Transverse colon (tissue), 4 donors: ENCODE results near the gene CWC27. TPM values are rescaled to one million over a fixed set of nuclear protein-coding genes. Genes with fewer than 3 reads are reported as not detected.

ENCODE experiments used
- DNase-seq: peaks from one replicate; pipeline ENCODE4 v3.0.0-alpha.2; 2019
- H3K27ac ChIP-seq, 4 donors: fragments of 200-600 bp; sonication (generic); 2 replicates each; pipeline ENCODE4 v1.5.1; 2016 to 2018; ENCODE audit warnings: inconsistent platforms in 4 of 4
- H3K27me3 ChIP-seq: fragments of 200-600 bp; sonication (generic); 2 replicates; pipeline ENCODE4 v1.5.1; 2017; ENCODE audit warnings: inconsistent platforms
- H3K36me3 ChIP-seq, 4 donors: fragments of 200-600 bp; sonication (generic); 2 replicates each; pipeline ENCODE4 v1.5.1; 2017 to 2019; ENCODE audit warnings: inconsistent platforms in 4 of 4
- H3K4me1 ChIP-seq, 4 donors: fragments of 200-600 bp; sonication (generic); 2 replicates each; pipeline ENCODE4 v1.5.1; 2017 to 2020; ENCODE audit warnings: inconsistent platforms in 4 of 4
- H3K4me3 ChIP-seq, 4 donors: fragments of 200-600 bp; sonication (generic); 1 replicate in 1 of 4; 2 replicates in 3 of 4; pipeline versions ENCODE4 v1.5.1 to v1.6.1; 2017 to 2019; ENCODE audit warnings: inconsistent platforms in 4 of 4
- H3K9me3 ChIP-seq, 2 donors: fragments of 200-600 bp; sonication (generic); 2 replicates each; pipeline ENCODE4 v1.5.1; 2017 to 2019; ENCODE audit warnings: inconsistent platforms in 2 of 2
- EP300 ChIP-seq: sonication (generic); formaldehyde crosslinking; IDR thresholded peaks from one replicate; pipeline ENCODE4 v1.6.1; 2017; ENCODE audit warnings: antibody characterized with exemption, low read depth
- POLR2A ChIP-seq: fragments of 450-650 bp; IDR thresholded peaks from one replicate; pipeline ENCODE4 v1.6.1; 2016; ENCODE audit warnings: antibody characterized with exemption, mild to moderate bottlenecking, moderate library complexity
- POLR2AphosphoS5 ChIP-seq, 3 donors: sonication (generic); formaldehyde crosslinking; IDR thresholded peaks; one replicate each; pipeline ENCODE4 v1.6.1; 2016; ENCODE audit warnings: antibody characterized with exemption in 3 of 3
- WGBS, 2 donors: methylation state at CpG; one replicate each; pipeline ENCODE4 v1.1.5; 2018; ENCODE audit warnings: low coverage in 1 of 2; 5-methylcytosine and 5-hydroxymethylcytosine counted together
- in situ Hi-C, 4 donors: fragments of 200-750 bp; cut with MboI; loops; one replicate each; pipeline versions ENCODE4 v1.15.0 to v1.15.1; 2017; ENCODE audit warnings: low sequenced_read_pairs in 3 of 4, low pct_ligation_motif_present in 1 of 4, low pct_unique_long_range_greater_than_20kb in 1 of 4
- intact Hi-C: fragments of 100-400 bp; cut with DNase I; formaldehyde crosslinking; loops from one replicate; pipeline ENCODE4 v1.15.1; 2023; ENCODE audit warnings: low total_unique reads
- total RNA-seq, 4 donors: library from RNA; depleted of rRNA; stranded (reverse); fragments of >200 nt; gene quantifications; one replicate each; pipeline ENCODE4 v1.1.0, GENCODE V29; 2016
- TF ChIP-seq, protein P1 (sequence below), 5 experiments: fragments of 200-600 bp in 3 of 5; fragments of 450-650 bp in 2 of 5; sonication (generic) in 3 of 5; IDR thresholded peaks; 1 replicate in 2 of 5; 2 replicates in 3 of 5; pipeline ENCODE4 v1.5.1; 2016 to 2017; ENCODE audit warnings: antibody characterized with exemption in 5 of 5, inconsistent platforms in 3 of 5, mild to moderate bottlenecking in 2 of 5, moderate library complexity in 1 of 5

Gene CWC27
- total RNA-seq, 4 donors from 2014 or later = 9.6 to 36.2 (median 15.6) TPM; not detected in 1

DNA sequence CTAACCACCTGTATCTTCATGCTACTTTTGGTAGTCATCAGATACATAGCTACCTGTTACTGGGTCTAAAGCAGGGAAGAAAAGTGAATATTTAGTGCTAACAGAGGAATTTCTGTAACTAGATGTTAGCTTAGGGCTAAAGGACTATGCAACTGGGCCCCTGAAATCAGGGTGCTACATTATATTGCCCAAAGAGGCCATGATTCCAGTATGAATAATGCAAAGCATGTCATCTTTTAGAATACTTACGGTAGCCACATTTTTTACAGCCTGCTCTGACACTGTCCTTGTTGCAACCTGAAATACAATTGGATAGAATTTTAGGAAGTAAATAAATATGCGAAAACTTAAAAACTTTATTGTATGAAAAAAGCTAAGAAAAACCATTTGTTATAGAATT is 14.7 kb upstream of the CWC27 start:
- TF ChIP-seq POLR2AphosphoS5 (IDR thresholded peaks at IDR 0.05) (no peak), EP300 (no peak), POLR2A (no peak)
- TF ChIP-seq, protein P1, sequence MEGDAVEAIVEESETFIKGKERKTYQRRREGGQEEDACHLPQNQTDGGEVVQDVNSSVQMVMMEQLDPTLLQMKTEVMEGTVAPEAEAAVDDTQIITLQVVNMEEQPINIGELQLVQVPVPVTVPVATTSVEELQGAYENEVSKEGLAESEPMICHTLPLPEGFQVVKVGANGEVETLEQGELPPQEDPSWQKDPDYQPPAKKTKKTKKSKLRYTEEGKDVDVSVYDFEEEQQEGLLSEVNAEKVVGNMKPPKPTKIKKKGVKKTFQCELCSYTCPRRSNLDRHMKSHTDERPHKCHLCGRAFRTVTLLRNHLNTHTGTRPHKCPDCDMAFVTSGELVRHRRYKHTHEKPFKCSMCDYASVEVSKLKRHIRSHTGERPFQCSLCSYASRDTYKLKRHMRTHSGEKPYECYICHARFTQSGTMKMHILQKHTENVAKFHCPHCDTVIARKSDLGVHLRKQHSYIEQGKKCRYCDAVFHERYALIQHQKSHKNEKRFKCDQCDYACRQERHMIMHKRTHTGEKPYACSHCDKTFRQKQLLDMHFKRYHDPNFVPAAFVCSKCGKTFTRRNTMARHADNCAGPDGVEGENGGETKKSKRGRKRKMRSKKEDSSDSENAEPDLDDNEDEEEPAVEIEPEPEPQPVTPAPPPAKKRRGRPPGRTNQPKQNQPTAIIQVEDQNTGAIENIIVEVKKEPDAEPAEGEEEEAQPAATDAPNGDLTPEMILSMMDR (IDR thresholded peaks at IDR 0.05) = no peak
- in situ Hi-C loops (no loop called here), intact Hi-C loops (no loop called here)
- Histone ChIP-seq H3K4me3 (no peak overlapping the region), H3K36me3 (peaks cover 0 to 12% (median 5%) of the 10 kb centered on the region in 4 donors), H3K9me3 (no peaks in the 10 kb centered on the region), H3K4me1 (no peaks in the 10 kb centered on the region), H3K27me3 (no peaks in the 10 kb centered on the region), H3K27ac (no peak overlapping the region)
- no peak for DNase-seq
- 100% methylated on average over 2 of the region's 2 CpGs for WGBS, 2 donors

DNA sequence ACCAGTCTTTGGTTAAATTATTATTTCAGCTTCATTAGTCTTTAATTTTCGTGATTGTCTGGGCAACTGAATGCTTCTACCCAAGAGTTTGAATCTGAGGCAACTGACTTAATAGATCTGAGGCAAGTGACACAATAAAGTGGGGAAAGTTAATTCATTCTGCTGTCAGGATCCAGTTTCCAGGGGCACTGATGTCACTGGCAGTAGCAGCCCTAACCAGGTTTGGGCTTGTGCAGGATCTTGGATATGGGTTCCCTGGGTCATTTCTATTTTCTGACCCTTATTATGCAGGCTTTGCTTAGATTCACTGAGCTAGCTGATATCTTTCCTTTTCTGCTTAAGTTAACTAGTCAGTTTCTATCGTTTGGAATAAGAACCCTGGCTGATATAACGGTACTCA is 9.8 kb upstream of the CWC27 start:
- Histone ChIP-seq H3K4me3 (no peak overlapping the region), H3K36me3 (peaks cover 0 to 4% (median 1%) of the 10 kb centered on the region in 4 donors), H3K27ac (no peak overlapping the region), H3K4me1 (peaks cover 0 to 3% (median 0%) of the 10 kb centered on the region in 4 donors), H3K27me3 (no peaks in the 10 kb centered on the region), H3K9me3 (no peaks in the 10 kb centered on the region)
- in situ Hi-C loops (no loop called here), intact Hi-C loops (no loop called here)
- 93 to 94% methylated on average over 3 of the region's 3 CpGs for WGBS, 2 donors
- TF ChIP-seq EP300 (no peak), POLR2AphosphoS5 (IDR thresholded peaks at IDR 0.05) (no peak), POLR2A (no peak)
- TF ChIP-seq, protein P1 (IDR thresholded peaks at IDR 0.05) = no peak
- DNase-seq = no peak

DNA sequence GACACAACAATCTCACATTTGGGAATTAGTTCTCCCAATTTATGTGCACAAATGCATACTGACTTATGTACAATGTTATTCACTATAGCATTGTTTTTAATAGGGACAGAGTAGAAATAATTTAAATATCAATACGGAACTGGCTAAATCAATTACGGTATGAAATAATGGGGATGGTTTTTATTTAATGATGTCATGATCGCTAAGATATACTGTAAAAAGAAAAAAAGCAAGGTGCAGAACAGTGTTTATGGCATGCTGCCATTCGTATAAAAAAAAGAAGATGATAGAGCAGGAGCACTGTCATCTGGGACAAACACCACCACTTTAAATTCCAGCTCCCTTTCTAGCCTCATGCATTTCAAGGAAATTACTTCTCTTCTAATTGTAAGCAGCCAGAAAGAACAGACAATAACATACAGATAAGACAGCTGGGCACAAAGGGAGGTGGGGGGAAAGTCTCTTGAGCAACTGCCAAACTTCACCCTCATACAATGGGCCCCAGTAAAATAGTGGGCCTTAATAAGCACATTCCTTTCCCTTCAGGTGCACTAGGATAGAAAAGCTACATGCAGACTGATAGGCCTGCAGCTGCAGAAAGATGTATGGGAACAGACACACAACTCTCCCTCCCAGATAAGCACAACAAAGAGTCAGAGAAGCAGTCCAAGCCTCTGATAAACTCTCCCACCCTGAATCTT is 8.6 kb upstream of the CWC27 start:
- intact Hi-C loops = no loop called here
- H3K4me1 ChIP-seq = peaks cover 0 to 11% (median 0%) of the 10 kb centered on the region in 4 donors
- no peak for DNase-seq
- no peaks in the 10 kb centered on the region for H3K9me3 ChIP-seq
- peaks cover 0 to 4% (median 0%) of the 10 kb centered on the region in 4 donors for H3K36me3 ChIP-seq
- in situ Hi-C loops = no loop called here
- 78 to 86% methylated on average over 4 of the region's 4 CpGs for WGBS, 2 donors
- no peaks in the 10 kb centered on the region for H3K27me3 ChIP-seq
- H3K4me3 ChIP-seq = no peak overlapping the region
- no peak overlapping the region for H3K27ac ChIP-seq
- TF ChIP-seq POLR2AphosphoS5 (IDR thresholded peaks at IDR 0.05) (no peak), EP300 (no peak)

DNA sequence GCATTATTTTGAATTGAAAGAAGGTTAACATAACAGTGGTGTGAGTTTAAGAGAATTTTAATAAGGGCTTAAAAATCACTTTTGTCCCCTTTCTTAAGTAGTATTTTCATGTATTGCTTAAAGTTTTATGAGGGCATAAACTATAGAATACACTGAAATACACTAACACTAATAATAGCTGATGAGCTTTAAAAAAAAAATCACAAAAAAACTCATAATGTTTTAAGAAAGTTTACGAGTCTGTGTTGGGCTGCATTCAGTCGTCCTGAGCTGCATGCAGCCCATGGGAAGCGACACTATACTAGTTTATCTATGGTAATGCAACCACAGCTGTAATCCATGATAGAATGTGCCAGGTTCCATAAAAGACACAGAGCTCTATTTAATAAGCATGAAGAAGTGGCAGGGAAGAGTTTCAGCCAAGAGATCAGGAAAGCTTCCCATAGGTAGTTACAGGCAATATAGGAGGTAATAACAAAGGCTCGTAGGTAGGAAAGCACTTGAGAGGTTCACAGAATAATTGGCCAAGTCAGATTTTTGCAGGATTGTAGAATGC is 4.7 kb upstream of the CWC27 start:
- no peak overlapping the region for H3K27ac ChIP-seq
- no peaks in the 10 kb centered on the region for H3K27me3 ChIP-seq
- DNase-seq = no peak
- TF ChIP-seq EP300 = no peak
- no peak for TF ChIP-seq POLR2A
- TF ChIP-seq POLR2AphosphoS5 (IDR thresholded peaks at IDR 0.05) = no peak
- TF ChIP-seq, protein P1 (IDR thresholded peaks at IDR 0.05) = no peak
- in situ Hi-C loops (no loop called here), intact Hi-C loops (no loop called here)
- H3K4me1 ChIP-seq = peaks cover 16 to 38% (median 20%) of the 10 kb centered on the region in 4 donors
- WGBS, 2 donors = 49 to 68% methylated on average over 4 of the region's 4 CpGs
- peaks cover 0 to 2% (median 0%) of the 10 kb centered on the region in 4 donors for H3K36me3 ChIP-seq
- H3K4me3 ChIP-seq = no peak overlapping the region
- no peaks in the 10 kb centered on the region for H3K9me3 ChIP-seq
